Naive thymus-derived CD4-positive, alpha-beta T cell (primary cell): ENCODE results near the gene CRYBA4. TPM values are rescaled to one million over a fixed set of nuclear protein-coding genes. Genes with fewer than 3 reads are reported as not detected.
"Not testable (repeated sequence)": the region's sequence is repeated elsewhere in the genome, so short reads cannot be mapped to it uniquely, and the experiment has no call there.

Experiments
- ATAC-seq: fragments of 150-1000 bp; cut with Tn5 transposase; 2 replicates; pipeline ENCODE4 v1.10.0; 2021; ENCODE audit warnings: mild to moderate bottlenecking, moderate library complexity
- CTCF ChIA-PET: fragments of 350-600 bp; sonication (Branson Sonifier 250); formaldehyde crosslinking; loops from one replicate; lab custom pipeline; 2021; ENCODE audit warnings: antibody characterized with exemption; lab: Charles Lee
- POLR2A ChIA-PET: fragments of 350-600 bp; sonication (Branson Sonifier 250); formaldehyde crosslinking; loops from one replicate; lab custom pipeline; 2021; ENCODE audit warnings: antibody characterized with exemption, inconsistent platforms; lab: Charles Lee
- DNase-seq, 9 donors: peaks; one replicate each; pipeline versions ENCODE4 v3.0.0 to v3.0.0-alpha.2; 2020 to 2022; ENCODE audit warnings: mixed read lengths in 1 of 9
- H3K27ac ChIP-seq: one replicate; pipeline ENCODE4 v1.7.0; 2013; ENCODE audit warnings: mild to moderate bottlenecking, low read depth, low read length, moderate library complexity
- H3K27me3 ChIP-seq, 2 donors: one replicate each; pipeline ENCODE4 v1.7.0; 2013; ENCODE audit warnings: low read length in 2 of 2, mild to moderate bottlenecking in 2 of 2, moderate library complexity in 2 of 2; ENCODE audit not compliant: control insufficient read depth in 2 of 2, insufficient read depth in 2 of 2
- H3K36me3 ChIP-seq, 3 experiments: 1 replicate in 2 of 3; 2 replicates in 1 of 3; pipeline ENCODE4 v1.7.0; 2013; ENCODE audit warnings: low read length in 3 of 3, mild to moderate bottlenecking in 3 of 3, moderate library complexity in 1 of 3; ENCODE audit not compliant: insufficient read depth in 3 of 3, control insufficient read depth in 2 of 3
- H3K4me1 ChIP-seq, 2 donors: one replicate each; pipeline ENCODE4 v1.7.0; 2013; ENCODE audit warnings: low read length in 2 of 2, mild to moderate bottlenecking in 2 of 2, moderate library complexity in 1 of 2; ENCODE audit not compliant: control insufficient read depth in 2 of 2, insufficient read depth in 2 of 2
- H3K4me3 ChIP-seq: 2 replicates; pipeline ENCODE4 v1.7.0; 2013; ENCODE audit warnings: mild to moderate bottlenecking, low read length
- H3K9me3 ChIP-seq, 3 experiments: 1 replicate in 2 of 3; 2 replicates in 1 of 3; pipeline ENCODE4 v1.7.0; 2013; ENCODE audit warnings: low read length in 3 of 3; ENCODE audit not compliant: control insufficient read depth in 2 of 3
- H3K27ac Mint-ChIP-seq, 9 donors: one replicate each; pipeline ENCODE4 v1.8.0; 2020 to 2022; ENCODE audit warnings: mixed read lengths in 9 of 9, mild to moderate bottlenecking in 8 of 9, moderate library complexity in 5 of 9, inconsistent platforms in 2 of 9
- H3K27me3 Mint-ChIP-seq, 5 donors: one replicate each; pipeline ENCODE4 v1.8.0; 2021 to 2022; ENCODE audit warnings: mixed read lengths in 5 of 5, mild to moderate bottlenecking in 1 of 5
- H3K36me3 Mint-ChIP-seq, 5 donors: one replicate each; pipeline ENCODE4 v1.8.0; 2020 to 2022; ENCODE audit warnings: mixed read lengths in 5 of 5, mild to moderate bottlenecking in 3 of 5, inconsistent platforms in 1 of 5
- H3K4me1 Mint-ChIP-seq, 7 donors: one replicate each; pipeline ENCODE4 v1.8.0; 2020 to 2022; ENCODE audit warnings: mixed read lengths in 7 of 7, mild to moderate bottlenecking in 3 of 7, inconsistent platforms in 1 of 7
- H3K4me3 Mint-ChIP-seq, 10 donors: one replicate each; pipeline ENCODE4 v1.8.0; 2020 to 2022; ENCODE audit warnings: mild to moderate bottlenecking in 10 of 10, mixed read lengths in 10 of 10, moderate library complexity in 6 of 10, inconsistent platforms in 2 of 10
- H3K9me3 Mint-ChIP-seq, 11 donors: one replicate each; pipeline ENCODE4 v1.8.0; 2020 to 2022; ENCODE audit warnings: mixed read lengths in 11 of 11, mild to moderate bottlenecking in 4 of 11, inconsistent platforms in 1 of 11, moderate library complexity in 1 of 11
- intact Hi-C, 2 donors: fragments of 100-400 bp; cut with micrococcal nuclease; formaldehyde crosslinking; loops; one replicate each; pipeline ENCODE4 v1.15.1; 2023
- polyA plus RNA-seq, 2 donors: library from polyadenylated mRNA; unstranded; fragments of 300-500 nt; fragmentation: Illumina TruSeq; gene quantifications; one replicate each; pipeline ENCODE4 v1.2.3, GENCODE V29; 2021
- total RNA-seq, 6 experiments: library from RNA in 5 of 6; stranded (reverse) in 5 of 6; gene quantifications; 1 replicate in 5 of 6; 2 replicates in 1 of 6; pipeline ENCODE4 v1.2.3 and lab custom pipeline; 2021 to 2026

Gene CRYBA4
- total and polyA plus RNA-seq, 7 experiments from 2014 or later, result not detected

DNA sequence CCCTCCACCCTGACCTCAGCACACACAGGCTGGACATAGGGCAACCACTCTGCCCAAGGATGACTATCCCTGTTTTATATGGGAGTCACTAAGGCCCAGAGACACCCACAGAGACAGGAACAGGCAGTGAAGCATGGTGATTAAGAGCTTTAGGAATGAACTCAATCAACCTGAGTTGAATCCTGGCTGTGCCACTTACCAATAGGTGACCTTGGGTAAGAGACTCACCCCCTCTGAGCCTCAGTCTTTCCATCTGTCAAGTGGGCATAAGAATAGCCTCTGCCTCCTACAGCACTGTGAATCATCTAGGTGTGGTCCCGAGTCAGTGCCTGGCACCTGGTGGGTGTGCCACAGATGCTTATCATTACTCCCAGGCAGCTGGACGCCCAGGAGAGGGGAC is 10.8 kb upstream of the CRYBA4 start:
- Histone ChIP-seq H3K27me3 (no peaks in the 10 kb centered on the region), H3K4me1 (peaks cover 0 to 20% of the 10 kb centered on the region in 2 donors), H3K9me3 (no peaks in the 10 kb centered on the region), H3K27ac (no peak overlapping the region), H3K4me3 (no peak overlapping the region), H3K36me3 (no peaks in the 10 kb centered on the region)
- Mint-ChIP-seq H3K27me3 (peaks cover 0 to 33% (median 0%) of the 10 kb centered on the region in 5 donors), H3K9me3 (peaks cover 0 to 5% (median 0%) of the 10 kb centered on the region in 11 donors), H3K4me3 (peak overlapping the region in 1 of 10 donors; percentile 29), H3K36me3 (peaks cover 0 to 4% (median 0%) of the 10 kb centered on the region in 5 donors), H3K4me1 (peaks cover 0 to 32% (median 0%) of the 10 kb centered on the region in 7 donors), H3K27ac (no peak overlapping the region)
- intact Hi-C loops, result no loop called here
- ChIA-PET CTCF (interaction anchor here (0.6 kb wide), 1 partner anchor 228 kb away, joined by 6 read pairs; no protein-coding TSS in a partner anchor), POLR2A (no interaction called here)
- DNase-seq (no peak), ATAC-seq (no peak)

GRCh38 chr22:26612652-26613051 is 9.1 kb upstream of the CRYBA4 start:
- no peak for ATAC-seq
- Histone ChIP-seq H3K4me1 (peaks cover 0 to 20% of the 10 kb centered on the region in 2 donors), H3K27me3 (no peaks in the 10 kb centered on the region), H3K4me3 (no peak overlapping the region), H3K27ac (no peak overlapping the region), H3K9me3 (no peaks in the 10 kb centered on the region), H3K36me3 (no peaks in the 10 kb centered on the region)
- DNase-seq, result no peak
- Mint-ChIP-seq H3K4me1 (peaks cover 0 to 41% (median 0%) of the 10 kb centered on the region in 7 donors), H3K27ac (peak overlapping the region in 2 of 9 donors; percentile 55), H3K27me3 (peaks cover 0 to 32% (median 2%) of the 10 kb centered on the region in 5 donors), H3K36me3 (peaks cover 0 to 4% (median 0%) of the 10 kb centered on the region in 5 donors), H3K9me3 (peaks cover 0 to 5% (median 0%) of the 10 kb centered on the region in 11 donors), H3K4me3 (no peak overlapping the region)
- ChIA-PET POLR2A (interaction anchor here (1.0 kb wide), 1 partner anchor 19 kb away, joined by 3 read pairs; no protein-coding TSS in a partner anchor), CTCF (no interaction called here)
- intact Hi-C loops, result no loop called here

GRCh38 chr22:26613753-26614152 is 8.0 kb upstream of the CRYBA4 start:
- CTCF ChIA-PET, DNase-seq, intact Hi-C loops, H3K27ac Mint-ChIP-seq, H3K9me3 Mint-ChIP-seq, ATAC-seq, POLR2A ChIA-PET, H3K27ac ChIP-seq, H3K36me3 Mint-ChIP-seq, H3K4me3 Mint-ChIP-seq, H3K9me3 ChIP-seq, H3K4me3 ChIP-seq, H3K27me3 ChIP-seq, H3K36me3 ChIP-seq: not testable (repeated sequence)
- Mint-ChIP-seq H3K4me1 (peaks cover 0 to 38% (median 0%) of the 10 kb centered on the region in 7 donors), H3K27me3 (peaks cover 0 to 25% (median 3%) of the 10 kb centered on the region in 5 donors)
- peaks cover 0 to 20% of the 10 kb centered on the region in 2 donors for H3K4me1 ChIP-seq

DNA sequence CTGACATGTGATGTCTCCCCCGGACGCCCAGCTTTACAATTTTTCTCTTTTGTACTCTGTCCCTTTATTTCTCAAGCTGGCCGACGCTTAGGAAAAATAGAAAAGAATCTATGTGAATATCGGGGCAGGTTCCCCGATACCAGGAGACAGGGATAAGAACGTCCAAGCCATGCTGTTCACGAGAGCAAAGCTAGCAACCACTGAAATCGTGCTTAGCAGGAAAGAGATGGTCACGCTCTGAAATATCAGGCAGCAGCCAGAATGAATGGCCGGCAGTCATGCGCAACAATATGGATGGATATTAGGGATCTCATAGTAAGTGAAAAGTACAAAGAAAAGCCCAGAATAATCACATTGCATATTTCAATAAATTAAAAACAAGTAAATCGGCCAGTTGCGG is 7.4 kb upstream of the CRYBA4 start:
- intact Hi-C loops, result no loop called here
- H3K4me1 ChIP-seq, result peaks cover 0 to 20% of the 10 kb centered on the region in 2 donors
- H3K9me3 Mint-ChIP-seq, result peaks cover 0 to 2% (median 0%) of the 10 kb centered on the region in 11 donors
- no peaks in the 10 kb centered on the region for H3K36me3 ChIP-seq
- peaks cover 0 to 2% (median 0%) of the 10 kb centered on the region in 5 donors for H3K36me3 Mint-ChIP-seq
- H3K27ac ChIP-seq, result no peak overlapping the region
- DNase-seq (no peak), ATAC-seq (no peak)
- H3K4me3 Mint-ChIP-seq, result no peak overlapping the region
- CTCF ChIA-PET, result no interaction called here
- H3K27ac Mint-ChIP-seq, result peak overlapping the region in 1 of 9 donors; percentile 70
- no peaks in the 10 kb centered on the region for H3K27me3 ChIP-seq
- POLR2A ChIA-PET, result no interaction called here
- no peak overlapping the region for H3K4me3 ChIP-seq
- H3K27me3 Mint-ChIP-seq, result peaks cover 0 to 21% (median 7%) of the 10 kb centered on the region in 5 donors
- H3K9me3 ChIP-seq, result no peaks in the 10 kb centered on the region
- peaks cover 0 to 33% (median 0%) of the 10 kb centered on the region in 7 donors for H3K4me1 Mint-ChIP-seq

DNA sequence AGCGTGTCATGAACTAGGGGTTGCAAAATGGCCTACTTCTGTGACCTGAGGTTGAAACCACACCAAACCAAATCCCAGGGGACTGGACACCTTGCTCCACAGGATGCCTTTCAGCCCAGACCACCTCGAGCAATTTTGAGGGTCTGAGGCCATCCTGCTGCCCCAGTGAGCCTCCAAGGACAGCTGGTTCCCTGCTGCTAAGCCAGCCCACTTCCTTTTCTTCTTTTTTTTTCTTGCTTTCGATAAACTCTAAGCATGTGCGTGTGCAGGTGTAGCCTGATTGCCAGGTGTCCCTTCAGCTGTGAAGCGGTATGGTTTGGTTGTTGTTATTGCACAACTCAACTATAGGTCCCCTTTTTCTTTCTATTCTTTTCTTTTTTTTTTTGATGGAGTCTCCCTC is 6.6 kb upstream of the CRYBA4 start:
- Mint-ChIP-seq H3K4me3 (no peak overlapping the region), H3K36me3 (no peaks in the 10 kb centered on the region), H3K9me3 (no peaks in the 10 kb centered on the region), H3K27ac (no peak overlapping the region), H3K27me3 (peaks cover 0 to 20% (median 7%) of the 10 kb centered on the region in 5 donors), H3K4me1 (peaks cover 0 to 28% (median 0%) of the 10 kb centered on the region in 7 donors)
- H3K4me1 ChIP-seq, result peaks cover 0 to 11% of the 10 kb centered on the region in 2 donors
- no peak overlapping the region for H3K4me3 ChIP-seq
- no peak for DNase-seq
- no peaks in the 10 kb centered on the region for H3K27me3 ChIP-seq
- H3K36me3 ChIP-seq, result no peaks in the 10 kb centered on the region
- H3K27ac ChIP-seq, result no peak overlapping the region
- no peak for ATAC-seq
- H3K9me3 ChIP-seq, result no peaks in the 10 kb centered on the region
- intact Hi-C loops, result no loop called here
- ChIA-PET POLR2A (no interaction called here), CTCF (no interaction called here)

- DNase-seq, result no peak
- Mint-ChIP-seq H3K4me1 (peaks cover 0 to 20% (median 0%) of the 10 kb centered on the region in 7 donors), H3K36me3 (no peaks in the 10 kb centered on the region), H3K9me3 (no peaks in the 10 kb centered on the region), H3K27ac (peak overlapping the region in 1 of 9 donors; percentile 23), H3K4me3 (no peak overlapping the region), H3K27me3 (peaks cover 0 to 20% (median 7%) of the 10 kb centered on the region in 5 donors)
- H3K27me3 ChIP-seq, result no peaks in the 10 kb centered on the region
- H3K9me3 ChIP-seq, result no peaks in the 10 kb centered on the region
- POLR2A ChIA-PET, result interaction anchor here (0.6 kb wide), 1 partner anchor 1153 kb away, joined by 5 read pairs; no protein-coding TSS in a partner anchor
- CTCF ChIA-PET, result no interaction called here
- H3K36me3 ChIP-seq, result no peaks in the 10 kb centered on the region
- ATAC-seq, result no peak
- intact Hi-C loops, result no loop called here
- H3K4me1 ChIP-seq, result peaks cover 0 to 3% of the 10 kb centered on the region in 2 donors
- H3K4me3 ChIP-seq, result no peak overlapping the region
- no peak overlapping the region for H3K27ac ChIP-seq
These were observed 5.8 kb upstream of the CRYBA4 start for GRCh38 chr22:26615830-26616435.
